Panc1 (cell line): ENCODE data around the gene RAI1. TPM values are rescaled to one million over a fixed set of nuclear protein-coding genes. Genes with fewer than 3 reads are reported as not detected.

Source experiments
- ATAC-seq: fragments of 200-7000 bp; cut with Tn5 transposase; 2 replicates; pipeline ENCODE4 v1.9.1; 2020; ENCODE audit warnings: mild to moderate bottlenecking, moderate library complexity
- BruUV-seq: library from RNA; stranded (reverse); fragments of 400-500 nt; replicated peaks from 2 replicates; lab custom pipeline; 2021; lab: Mats Ljungman, UMichigan
- CTCF ChIA-PET: fragments of 300-600 bp; sonication (Branson Sonifier 250); formaldehyde crosslinking; loops from one replicate; lab custom pipeline; 2022; ENCODE audit warnings: antibody characterized with exemption; lab: Charles Lee
- POLR2A ChIA-PET: fragments of 300-600 bp; sonication (Branson Sonifier 250); formaldehyde crosslinking; loops from one replicate; lab custom pipeline; 2022; ENCODE audit warnings: antibody characterized with exemption; lab: Charles Lee
- DNase-seq: peaks from one replicate; pipeline ENCODE4 v3.0.0-alpha.2; 2010; ENCODE audit warnings: low read depth, low spot score
- H3K27ac ChIP-seq: 2 replicates; pipeline ENCODE4 v1.5.1; 2011; ENCODE audit warnings: mild to moderate bottlenecking, low read length, inconsistent platforms
- H3K27me3 ChIP-seq: fragments of 200-500 bp; sonication (Bioruptor generic); 2 replicates; pipeline ENCODE4 v1.6.0; 2014; ENCODE audit warnings: low read length, inconsistent platforms; ENCODE audit not compliant: control insufficient read depth, insufficient read depth
- H3K36me3 ChIP-seq: fragments of 200-500 bp; sonication (Bioruptor generic); 2 replicates; pipeline ENCODE4 v1.5.1; 2014; ENCODE audit warnings: inconsistent platforms, mild to moderate bottlenecking, low read length, moderate library complexity; ENCODE audit not compliant: control insufficient read depth, insufficient read depth
- H3K4me1 ChIP-seq: 2 replicates; pipeline ENCODE4 v1.5.1; 2011; ENCODE audit warnings: inconsistent platforms, mild to moderate bottlenecking, low read length, moderate library complexity; ENCODE audit not compliant: control insufficient read depth, insufficient read depth
- H3K4me3 ChIP-seq, 2 experiments: 2 replicates each; pipeline ENCODE4 v1.5.1; 2011 to 2012; ENCODE audit warnings: low read depth in 2 of 2, low read length in 2 of 2, mild to moderate bottlenecking in 2 of 2, inconsistent platforms in 1 of 2, moderate library complexity in 1 of 2
- H3K9me3 ChIP-seq: fragments of 200-500 bp; sonication (Bioruptor generic); 2 replicates; pipeline ENCODE4 v1.5.1; 2014; ENCODE audit warnings: low read depth, mild to moderate bottlenecking, inconsistent platforms, low read length, moderate library complexity; ENCODE audit not compliant: control insufficient read depth, insufficient read depth
- POLR2AphosphoS5 ChIP-seq: IDR thresholded peaks from 2 replicates; pipeline ENCODE4 v1.6.1; 2012; ENCODE audit warnings: mild to moderate bottlenecking, low read depth, low read length, moderate library complexity
- SIN3A ChIP-seq: IDR thresholded peaks from 2 replicates; pipeline ENCODE4 v1.6.1; 2012; ENCODE audit warnings: low read depth, mild to moderate bottlenecking, low read length, moderate library complexity, borderline replicate concordance; ENCODE audit not compliant: insufficient read depth
- TCF7L2 ChIP-seq: IDR thresholded peaks from 2 replicates; pipeline ENCODE4 v1.6.1; 2011; ENCODE audit warnings: mild to moderate bottlenecking, low read depth, low read length, inconsistent platforms
- in situ Hi-C: cut with HindIII; loops from 2 replicates; pipeline ENCODE4 v1.10.0; 2016; ENCODE audit warnings: low sequenced_read_pairs, low pct_unique_long_range_greater_than_20kb
- intact Hi-C: fragments of 100-400 bp; cut with micrococcal nuclease; formaldehyde crosslinking; loops from one replicate; pipeline ENCODE4 v1.10.0; 2022; ENCODE audit not compliant: unreplicated experiment
- total RNA-seq: library from RNA; stranded (reverse); gene quantifications from one replicate; pipeline ENCODE4 v1.2.1, GENCODE V29; 2021; ENCODE audit not compliant: unreplicated experiment
- TF ChIP-seq, protein P1 (sequence below), 2 experiments: IDR thresholded peaks; 2 replicates each; pipeline ENCODE4 v1.6.1; 2011 to 2012; ENCODE audit warnings: low read depth in 2 of 2, control low read depth in 1 of 2, low read length in 1 of 2, mild to moderate bottlenecking in 1 of 2, moderate library complexity in 1 of 2; ENCODE audit not compliant: insufficient read depth in 1 of 2
- TF ChIP-seq, protein P2 (sequence below): fragments of 450-650 bp; IDR thresholded peaks from 2 replicates; pipeline ENCODE4 v1.5.1; 2017; ENCODE audit warnings: mild to moderate bottlenecking

Gene RAI1
- total RNA-seq, 1 experiment from 2014 or later: 51.0 TPM

DNA sequence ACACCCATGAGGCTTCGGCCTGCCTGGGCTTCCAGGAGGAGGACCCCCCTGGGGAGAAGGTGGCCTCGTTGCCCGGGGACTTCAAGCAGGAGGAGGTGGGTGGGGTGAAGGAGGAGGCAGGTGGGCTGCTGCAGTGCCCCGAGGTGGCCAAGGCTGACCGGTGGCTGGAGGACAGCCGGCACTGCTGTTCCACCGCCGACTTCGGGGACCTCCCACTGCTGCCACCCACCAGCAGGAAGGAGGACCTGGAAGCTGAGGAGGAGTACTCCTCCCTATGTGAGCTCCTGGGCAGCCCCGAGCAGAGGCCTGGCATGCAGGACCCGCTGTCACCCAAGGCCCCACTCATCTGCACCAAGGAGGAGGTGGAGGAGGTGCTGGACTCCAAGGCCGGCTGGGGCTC lies 114.0 kb downstream of the RAI1 start:
- H3K27ac ChIP-seq: no peak overlapping the region
- DNase-seq (no peak), ATAC-seq (no peak)
- TF ChIP-seq TCF7L2 (no peak), SIN3A (no peak), POLR2AphosphoS5 (no peak)
- TF ChIP-seq, protein P1, sequence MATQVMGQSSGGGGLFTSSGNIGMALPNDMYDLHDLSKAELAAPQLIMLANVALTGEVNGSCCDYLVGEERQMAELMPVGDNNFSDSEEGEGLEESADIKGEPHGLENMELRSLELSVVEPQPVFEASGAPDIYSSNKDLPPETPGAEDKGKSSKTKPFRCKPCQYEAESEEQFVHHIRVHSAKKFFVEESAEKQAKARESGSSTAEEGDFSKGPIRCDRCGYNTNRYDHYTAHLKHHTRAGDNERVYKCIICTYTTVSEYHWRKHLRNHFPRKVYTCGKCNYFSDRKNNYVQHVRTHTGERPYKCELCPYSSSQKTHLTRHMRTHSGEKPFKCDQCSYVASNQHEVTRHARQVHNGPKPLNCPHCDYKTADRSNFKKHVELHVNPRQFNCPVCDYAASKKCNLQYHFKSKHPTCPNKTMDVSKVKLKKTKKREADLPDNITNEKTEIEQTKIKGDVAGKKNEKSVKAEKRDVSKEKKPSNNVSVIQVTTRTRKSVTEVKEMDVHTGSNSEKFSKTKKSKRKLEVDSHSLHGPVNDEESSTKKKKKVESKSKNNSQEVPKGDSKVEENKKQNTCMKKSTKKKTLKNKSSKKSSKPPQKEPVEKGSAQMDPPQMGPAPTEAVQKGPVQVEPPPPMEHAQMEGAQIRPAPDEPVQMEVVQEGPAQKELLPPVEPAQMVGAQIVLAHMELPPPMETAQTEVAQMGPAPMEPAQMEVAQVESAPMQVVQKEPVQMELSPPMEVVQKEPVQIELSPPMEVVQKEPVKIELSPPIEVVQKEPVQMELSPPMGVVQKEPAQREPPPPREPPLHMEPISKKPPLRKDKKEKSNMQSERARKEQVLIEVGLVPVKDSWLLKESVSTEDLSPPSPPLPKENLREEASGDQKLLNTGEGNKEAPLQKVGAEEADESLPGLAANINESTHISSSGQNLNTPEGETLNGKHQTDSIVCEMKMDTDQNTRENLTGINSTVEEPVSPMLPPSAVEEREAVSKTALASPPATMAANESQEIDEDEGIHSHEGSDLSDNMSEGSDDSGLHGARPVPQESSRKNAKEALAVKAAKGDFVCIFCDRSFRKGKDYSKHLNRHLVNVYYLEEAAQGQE (IDR thresholded peaks at IDR 0.05; ENCODE audit: insufficient read depth in 1 of 2, low read depth in 2 of 2, low read length in 1 of 2): no peak
- TF ChIP-seq, protein P2, sequence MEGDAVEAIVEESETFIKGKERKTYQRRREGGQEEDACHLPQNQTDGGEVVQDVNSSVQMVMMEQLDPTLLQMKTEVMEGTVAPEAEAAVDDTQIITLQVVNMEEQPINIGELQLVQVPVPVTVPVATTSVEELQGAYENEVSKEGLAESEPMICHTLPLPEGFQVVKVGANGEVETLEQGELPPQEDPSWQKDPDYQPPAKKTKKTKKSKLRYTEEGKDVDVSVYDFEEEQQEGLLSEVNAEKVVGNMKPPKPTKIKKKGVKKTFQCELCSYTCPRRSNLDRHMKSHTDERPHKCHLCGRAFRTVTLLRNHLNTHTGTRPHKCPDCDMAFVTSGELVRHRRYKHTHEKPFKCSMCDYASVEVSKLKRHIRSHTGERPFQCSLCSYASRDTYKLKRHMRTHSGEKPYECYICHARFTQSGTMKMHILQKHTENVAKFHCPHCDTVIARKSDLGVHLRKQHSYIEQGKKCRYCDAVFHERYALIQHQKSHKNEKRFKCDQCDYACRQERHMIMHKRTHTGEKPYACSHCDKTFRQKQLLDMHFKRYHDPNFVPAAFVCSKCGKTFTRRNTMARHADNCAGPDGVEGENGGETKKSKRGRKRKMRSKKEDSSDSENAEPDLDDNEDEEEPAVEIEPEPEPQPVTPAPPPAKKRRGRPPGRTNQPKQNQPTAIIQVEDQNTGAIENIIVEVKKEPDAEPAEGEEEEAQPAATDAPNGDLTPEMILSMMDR: no peak
- no peak overlapping the region for H3K4me3 ChIP-seq
- in situ Hi-C loops (no loop called here), intact Hi-C loops (no loop called here)
- H3K27me3 ChIP-seq: no peaks in the 10 kb centered on the region
- ChIA-PET POLR2A (no interaction called here), CTCF (interaction anchor here (0.6 kb wide), 1 partner anchor 30 kb away, joined by 7 read pairs; no protein-coding TSS in a partner anchor)
- H3K4me1 ChIP-seq: peaks cover 2% of the 10 kb centered on the region; the same call in 1 of the 2 replicates
- BruUV-seq: no TSS peak
- no peaks in the 10 kb centered on the region for H3K9me3 ChIP-seq
- no peaks in the 10 kb centered on the region for H3K36me3 ChIP-seq

DNA sequence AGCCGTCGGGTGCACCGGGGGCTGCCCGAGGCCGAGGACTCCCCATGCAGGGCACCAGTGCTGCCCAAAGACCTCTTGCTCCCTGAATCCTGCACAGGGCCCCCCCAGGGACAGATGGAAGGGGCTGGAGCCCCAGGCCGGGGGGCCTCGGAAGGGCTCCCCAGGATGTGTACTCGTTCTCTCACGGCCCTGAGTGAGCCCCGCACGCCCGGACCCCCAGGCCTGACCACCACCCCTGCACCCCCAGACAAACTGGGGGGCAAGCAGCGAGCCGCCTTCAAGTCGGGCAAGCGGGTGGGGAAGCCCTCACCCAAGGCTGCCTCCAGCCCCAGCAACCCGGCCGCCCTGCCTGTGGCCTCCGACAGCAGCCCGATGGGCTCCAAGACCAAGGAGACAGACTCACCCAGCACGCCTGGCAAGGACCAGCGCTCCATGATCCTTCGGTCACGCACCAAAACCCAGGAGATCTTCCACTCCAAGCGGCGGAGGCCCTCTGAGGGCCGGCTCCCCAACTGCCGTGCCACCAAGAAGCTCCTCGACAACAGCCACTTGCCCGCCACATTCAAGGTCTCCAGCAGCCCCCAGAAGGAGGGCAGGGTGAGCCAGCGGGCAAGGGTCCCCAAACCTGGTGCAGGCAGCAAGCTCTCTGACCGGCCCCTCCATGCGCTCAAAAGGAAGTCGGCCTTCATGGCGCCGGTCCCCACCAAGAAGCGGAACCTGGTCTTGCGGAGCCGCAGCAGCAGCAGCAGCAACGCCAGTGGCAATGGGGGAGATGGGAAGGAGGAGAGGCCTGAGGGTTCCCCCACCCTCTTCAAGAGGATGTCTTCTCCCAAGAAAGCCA lies 114.9 kb downstream of the RAI1 start:
- no peaks in the 10 kb centered on the region for H3K36me3 ChIP-seq
- BruUV-seq: no TSS peak
- intact Hi-C loops (no loop called here), in situ Hi-C loops (no loop called here)
- ChIA-PET POLR2A (no interaction called here), CTCF (interaction anchor here (0.6 kb wide), 1 partner anchor 29 kb away, joined by 7 read pairs; no protein-coding TSS in a partner anchor)
- no peak overlapping the region for H3K4me3 ChIP-seq
- H3K4me1 ChIP-seq: peaks cover 2% of the 10 kb centered on the region; the same call in 1 of the 2 replicates
- DNase-seq (no peak), ATAC-seq (no peak)
- no peak overlapping the region for H3K27ac ChIP-seq
- no peaks in the 10 kb centered on the region for H3K27me3 ChIP-seq
- no peaks in the 10 kb centered on the region for H3K9me3 ChIP-seq
- TF ChIP-seq POLR2AphosphoS5: no peak
- TF ChIP-seq, protein P2: no peak
- no peak for TF ChIP-seq TCF7L2
- TF ChIP-seq SIN3A: no peak
- TF ChIP-seq, protein P1 (IDR thresholded peaks at IDR 0.05; ENCODE audit: insufficient read depth in 1 of 2, low read depth in 2 of 2, low read length in 1 of 2): no peak
